Psoas muscle (tissue), 8 donors: Measurements from ENCODE around the gene PKHD1. TPM values are rescaled to one million over a fixed set of nuclear protein-coding genes. Genes with fewer than 3 reads are reported as not detected.

Experiments
- ATAC-seq, 4 donors: fragments of 200-7000 bp; cut with Tn5 transposase; one replicate each; pipeline ENCODE4 v1.9.1; 2020; ENCODE audit warnings: moderate library complexity in 3 of 4, mild to moderate bottlenecking in 2 of 4
- DNase-seq, 2 donors: peaks; one replicate each; pipeline ENCODE4 v3.0.0-alpha.2; 2020
- H3K27ac ChIP-seq: fragments of 200-600 bp; one replicate; pipeline ENCODE4 v1.8.0; 2022
- H3K27me3 ChIP-seq, 3 donors: fragments of 200-600 bp in 1 of 3; one replicate each; pipeline versions ENCODE4 v1.6.1 to v1.8.0; 2013 to 2022; ENCODE audit warnings: low read length in 2 of 3, mild to moderate bottlenecking in 2 of 3, moderate library complexity in 1 of 3; ENCODE audit not compliant: insufficient read depth in 3 of 3
- H3K36me3 ChIP-seq, 2 donors: fragments of 200-600 bp in 1 of 2; one replicate each; pipeline versions ENCODE4 v1.6.1 to v1.8.0; 2013 to 2022; ENCODE audit warnings: low read depth in 1 of 2, mild to moderate bottlenecking in 1 of 2, moderate library complexity in 1 of 2; ENCODE audit not compliant: insufficient read depth in 1 of 2
- H3K4me1 ChIP-seq: fragments of 200-600 bp; one replicate; pipeline ENCODE4 v1.8.0; 2022
- H3K4me3 ChIP-seq: fragments of 200-600 bp; one replicate; pipeline ENCODE4 v1.8.0; 2022; ENCODE audit warnings: mild to moderate bottlenecking
- H3K9me3 ChIP-seq: fragments of 200-600 bp; one replicate; pipeline ENCODE4 v1.8.0; 2022
- CTCF ChIP-seq: fragments of 200-600 bp; IDR thresholded peaks from one replicate; pipeline ENCODE4 v1.8.0; 2022; ENCODE audit warnings: antibody characterized with exemption
- WGBS, 3 donors: extraction: QIAGEN DNeasy Blood & Tissue Kit; methylation state at CpG; one replicate each; pipeline versions ENCODE4 v1.1.6 to v1.1.7; 2013; 5-methylcytosine and 5-hydroxymethylcytosine counted together
- intact Hi-C, 2 donors: fragments of 100-400 bp; cut with DNase I; formaldehyde crosslinking; loops; one replicate each; pipeline versions ENCODE4 v1.11.0 to v1.14.2; 2022
- polyA plus RNA-seq, 3 donors: library from polyadenylated mRNA; stranded (reverse); fragments of 200-250 nt; gene quantifications; one replicate each; pipeline ENCODE4 v1.2.3, GENCODE V29; 2013
- total RNA-seq, 4 donors: library from RNA; stranded (reverse); fragmentation: NEBNext Ultra II Directional in 2 of 4; extraction: Animal tissue kit (Norgen Biotek cat#: 25700) in 2 of 4; gene quantifications; one replicate each; pipeline versions ENCODE4 v1.2.1 to v1.2.4, GENCODE V29; 2021 to 2023
- donor health status: healthy with polysubstance abuse.
- donor health status: DM: no; HTN: no; CAD: no; lungs with moderate emphysema.
- donor health status: Bipolar disorder and iron deficiency.
- donor health status: healthy.
- donor health status: DM: yes; HTN: yes; CAD: no.
- donor health status: DM: no; HTN: no; CAD: no.
- donor health status: DM: no; HTN: no; CAD: no.
- donor health status: DM: yes; HTN: yes; CAD: no.

Gene PKHD1
- total and polyA plus RNA-seq, 7 donors = under 0.01 to 0.11 (median 0.02) TPM; not detected in 2

GRCh38 chr6:52042141-52042885 is 45.1 kb downstream of the PKHD1 start:
- 77 to 90% (median 79%) methylated on average over 2 of the region's 2 CpGs for WGBS, 3 donors
- no peaks in the 10 kb centered on the region for H3K4me1 ChIP-seq
- DNase-seq = no peak

GRCh38 chr6:52041134-52041533 is 46.3 kb downstream of the PKHD1 start:
- ATAC-seq (no peak), DNase-seq (no peak)
- no peak for TF ChIP-seq CTCF
- H3K27ac ChIP-seq = no peak overlapping the region
- no peaks in the 10 kb centered on the region for H3K27me3 ChIP-seq
- intact Hi-C loops = no loop called here
- H3K36me3 ChIP-seq = no peaks in the 10 kb centered on the region
- H3K4me3 ChIP-seq = no peak overlapping the region
- no peaks in the 10 kb centered on the region for H3K4me1 ChIP-seq
- no peaks in the 10 kb centered on the region for H3K9me3 ChIP-seq

More at GRCh38 chr6:52042141-52042885, 45.1 kb downstream of the PKHD1 start:
- intact Hi-C loops = no loop called here
- Histone ChIP-seq H3K4me3 (no peak overlapping the region), H3K27ac (no peak overlapping the region), H3K27me3 (no peaks in the 10 kb centered on the region), H3K36me3 (no peaks in the 10 kb centered on the region), H3K9me3 (no peaks in the 10 kb centered on the region)
- no peak for ATAC-seq
- no peak for TF ChIP-seq CTCF

- Histone ChIP-seq H3K27me3 (no peaks in the 10 kb centered on the region), H3K27ac (no peak overlapping the region), H3K36me3 (no peaks in the 10 kb centered on the region), H3K9me3 (peaks cover under 1% of the 10 kb centered on the region), H3K4me3 (no peak overlapping the region), H3K4me1 (no peaks in the 10 kb centered on the region)
- WGBS, 3 donors = 66 to 72% (median 69%) methylated on average over 2 of the region's 2 CpGs
- intact Hi-C loops = loop anchor here (10.0 kb wide), 2 partner anchors 493 to 1203 kb away; no protein-coding TSS in a partner anchor
- DNase-seq = no peak
- TF ChIP-seq CTCF = no peak
- ATAC-seq = no peak
Measured at GRCh38 chr6:52027699-52028098, 59.7 kb downstream of the PKHD1 start.

GRCh38 chr6:52024451-52025068 is 62.9 kb downstream of the PKHD1 start:
- ATAC-seq = no peak
- no peak overlapping the region for H3K4me3 ChIP-seq
- TF ChIP-seq CTCF = no peak
- no peaks in the 10 kb centered on the region for H3K4me1 ChIP-seq
- no peak overlapping the region for H3K27ac ChIP-seq
- intact Hi-C loops = loop anchor here (5.0 to 10.0 kb wide), 3 partner anchors 490 to 1207 kb away; partner anchors contain the start of gene TFAP2B (in 1 of the 2)
- WGBS, 3 donors = 92 to 94% (median 92%) methylated on average over 12 of the region's 12 CpGs
- H3K27me3 ChIP-seq = no peaks in the 10 kb centered on the region
- H3K36me3 ChIP-seq = no peaks in the 10 kb centered on the region
- DNase-seq = no peak
- H3K9me3 ChIP-seq = no peaks in the 10 kb centered on the region
